Activated CD4-positive, alpha-beta T cell treated with anti-CD3 and anti-CD28 coated beads, Interleukin-2, amount 50 U/mL, for 1 hour (primary cell): ENCODE measurements around the gene LILRB3.
"Not testable (repeated sequence)": the region's sequence is repeated elsewhere in the genome, so short reads cannot be mapped to it uniquely, and the experiment has no call there.

Source experiments
- DNase-seq: peaks from one replicate; pipeline ENCODE4 v3.0.0-alpha.2; 2020

Gene LILRB3

DNA sequence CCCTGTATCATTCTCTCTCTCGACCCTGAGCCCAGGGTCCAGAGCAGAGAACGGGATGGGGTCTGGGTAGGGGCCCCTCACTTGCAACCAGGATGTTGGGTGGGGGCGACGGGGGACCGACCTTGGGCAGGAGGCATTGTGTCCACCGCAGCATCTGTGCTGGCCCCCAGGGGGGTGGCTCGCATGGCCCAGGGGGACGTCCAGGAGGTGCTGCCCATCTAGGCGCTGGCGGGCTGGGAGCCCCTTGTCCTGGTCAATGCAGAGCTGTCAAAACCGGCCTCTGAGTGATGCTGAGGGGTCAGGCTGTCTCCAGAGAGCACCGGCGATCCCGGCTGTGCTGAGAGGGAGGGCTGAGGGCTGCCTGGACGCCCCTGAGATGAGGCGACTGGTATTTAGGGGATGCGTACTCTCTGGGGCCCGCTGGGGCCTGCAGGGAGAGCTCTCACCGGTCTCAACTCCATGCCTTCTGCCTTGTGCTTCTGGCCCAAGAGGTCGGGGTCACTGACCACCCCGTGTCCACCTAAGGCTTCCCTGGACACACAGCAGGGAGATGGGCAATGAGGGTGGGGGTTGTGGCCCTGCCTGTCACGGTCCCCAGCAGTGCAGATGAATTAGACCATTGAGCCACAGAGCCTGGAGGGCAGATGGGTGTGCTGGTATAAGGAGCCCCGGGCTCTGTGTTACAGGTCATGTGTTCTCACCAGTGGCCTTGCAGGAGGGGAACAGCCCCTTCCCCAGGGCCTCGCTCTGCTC, 13.6 kb downstream of the LILRB3 start:
- no peak for DNase-seq

DNA sequence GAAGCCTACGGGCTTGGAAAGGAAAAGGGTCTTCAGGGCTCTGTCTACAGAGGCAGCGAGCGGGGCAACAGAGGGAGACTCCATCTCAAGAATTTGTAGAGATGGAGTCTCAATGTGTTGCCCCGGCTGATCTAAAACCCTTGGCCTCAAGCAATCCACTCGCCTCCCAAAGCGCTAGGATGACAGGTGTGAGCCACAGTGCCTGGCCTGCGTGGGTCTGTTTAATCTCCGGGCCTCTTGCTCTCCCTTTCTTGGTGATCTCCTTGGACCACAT, 14.1 kb downstream of the LILRB3 start:
- DNase-seq = no peak

DNA sequence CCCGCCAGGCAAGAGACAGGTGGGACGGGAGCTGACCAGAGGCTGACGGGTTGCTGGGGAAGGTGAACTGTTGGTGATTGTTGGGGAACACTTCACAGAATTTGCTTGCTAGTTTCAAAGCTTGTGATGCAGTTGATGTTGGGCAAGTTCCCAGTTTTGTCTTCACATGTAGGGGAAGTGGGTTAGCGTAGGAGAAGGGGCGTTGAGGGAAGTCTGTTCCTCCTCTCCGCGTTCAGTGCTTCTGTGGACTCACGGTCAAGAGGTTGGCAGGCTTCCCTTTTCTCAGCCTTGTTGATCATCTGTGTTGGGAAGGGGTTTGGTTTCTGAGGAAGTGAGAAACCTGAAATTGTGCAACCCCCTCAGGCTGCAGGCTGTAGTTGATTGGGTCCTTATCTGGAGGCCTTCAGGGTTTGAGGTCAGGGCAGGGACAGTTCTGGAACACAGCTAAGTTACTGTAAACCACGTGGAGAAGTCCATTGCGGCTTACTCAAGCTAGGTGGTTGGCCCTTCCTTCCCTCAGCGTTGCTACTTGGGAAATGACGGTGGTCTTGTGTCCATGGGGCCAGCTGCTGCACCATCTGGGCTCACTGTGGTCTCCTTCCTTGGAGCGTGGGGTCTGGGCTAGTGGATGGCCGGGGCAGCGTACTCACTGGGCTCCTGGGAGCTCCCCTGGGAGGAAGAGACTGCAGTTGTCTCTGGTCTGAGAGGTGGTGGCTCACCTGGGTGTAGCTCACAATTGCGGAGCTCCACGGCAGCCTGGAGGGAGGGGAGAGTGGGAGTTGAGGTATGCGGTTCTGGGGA, 14.6 kb downstream of the LILRB3 start:
- no peak for DNase-seq

DNA sequence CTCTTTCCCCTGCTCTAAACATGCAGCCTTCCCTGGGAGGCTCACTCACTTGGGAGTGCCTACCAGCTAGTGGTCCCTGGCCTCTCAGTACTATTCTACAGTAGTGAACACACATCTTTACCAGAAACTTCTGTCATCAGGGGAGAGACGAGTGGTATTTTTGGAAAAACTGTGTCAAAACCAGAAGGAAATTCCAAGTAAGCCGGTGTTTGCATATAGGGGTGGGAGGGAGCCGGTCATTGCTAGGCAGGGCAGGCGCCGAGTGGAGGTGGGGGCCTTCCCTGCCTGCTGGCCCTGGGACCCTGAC, 15.2 kb downstream of the LILRB3 start:
- no peak for DNase-seq

DNA sequence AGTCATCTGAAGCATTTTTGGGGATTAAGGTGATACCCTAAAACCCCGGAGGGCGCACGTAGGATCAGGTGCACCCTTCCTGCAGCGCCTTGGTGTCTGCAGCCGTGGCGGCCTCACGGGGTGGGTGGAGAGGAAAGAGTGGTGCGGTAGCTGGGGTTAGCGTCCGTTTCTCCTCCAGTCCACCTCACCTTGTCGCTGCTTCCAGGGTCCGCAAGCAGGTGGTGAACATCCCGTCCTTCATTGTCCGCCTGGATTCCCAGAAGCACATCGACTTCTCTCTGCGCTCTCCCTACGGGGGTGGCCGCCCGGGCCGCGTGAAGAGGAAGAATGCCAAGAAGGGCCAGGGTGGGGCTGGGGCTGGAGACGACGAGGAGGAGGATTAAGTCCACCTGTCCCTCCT, 15.6 kb downstream of the LILRB3 start:
- not testable (repeated sequence) for DNase-seq

DNA sequence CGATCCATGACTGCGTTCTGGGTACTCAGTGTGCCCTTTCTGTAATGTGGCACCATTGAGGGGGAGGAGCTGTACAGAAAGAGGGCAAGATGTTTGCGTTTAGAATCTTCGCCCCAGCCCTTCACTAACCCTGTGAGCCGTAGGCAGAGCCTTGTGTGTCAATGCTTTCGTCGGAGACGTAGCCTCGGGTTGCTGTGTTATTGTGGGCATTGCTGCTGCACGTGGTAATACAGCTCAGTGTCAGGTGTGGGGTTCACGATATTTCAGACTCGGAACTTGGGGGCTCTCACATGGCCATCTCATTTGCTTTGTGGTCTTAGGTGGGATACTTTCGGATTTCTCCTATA, 16.0 kb downstream of the LILRB3 start:
- DNase-seq = no peak

DNA sequence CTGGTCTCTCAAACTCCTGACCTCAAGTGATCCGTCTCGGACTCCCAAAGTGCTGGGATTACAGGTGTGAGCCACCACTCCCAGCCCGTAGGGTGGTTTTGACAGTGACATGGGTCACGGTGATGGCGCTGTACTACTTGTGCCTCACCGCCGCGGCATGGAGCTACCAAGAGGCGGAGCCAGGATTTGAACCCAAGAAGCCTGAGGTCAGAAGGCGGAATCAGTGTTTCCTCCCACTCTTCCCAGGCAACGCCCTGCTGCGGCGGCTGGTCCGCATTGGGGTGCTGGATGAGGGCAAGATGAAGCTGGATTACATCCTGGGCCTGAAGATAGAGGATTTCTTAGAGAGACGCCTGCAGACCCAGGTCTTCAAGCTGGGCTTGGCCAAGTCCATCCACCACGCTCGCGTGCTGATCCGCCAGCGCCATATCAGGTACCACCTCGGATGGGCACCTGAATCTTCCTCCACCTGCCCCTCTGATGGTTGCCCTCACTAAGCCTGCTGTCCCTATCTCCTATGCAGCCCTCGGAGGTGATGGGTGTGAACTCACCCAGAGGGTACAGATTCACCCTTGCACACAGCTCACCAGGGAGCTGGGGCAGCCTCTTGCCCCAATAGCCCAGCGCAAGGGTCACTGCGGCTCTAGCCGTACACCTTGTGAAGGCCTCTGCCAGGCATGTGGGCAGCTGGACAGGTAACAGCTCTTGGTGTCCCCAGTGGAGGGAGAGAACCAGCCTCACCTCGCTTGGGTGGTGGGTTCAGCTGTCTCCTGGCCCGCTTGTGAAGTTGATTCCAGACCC, 16.6 kb downstream of the LILRB3 start:
- DNase-seq = no peak

DNA sequence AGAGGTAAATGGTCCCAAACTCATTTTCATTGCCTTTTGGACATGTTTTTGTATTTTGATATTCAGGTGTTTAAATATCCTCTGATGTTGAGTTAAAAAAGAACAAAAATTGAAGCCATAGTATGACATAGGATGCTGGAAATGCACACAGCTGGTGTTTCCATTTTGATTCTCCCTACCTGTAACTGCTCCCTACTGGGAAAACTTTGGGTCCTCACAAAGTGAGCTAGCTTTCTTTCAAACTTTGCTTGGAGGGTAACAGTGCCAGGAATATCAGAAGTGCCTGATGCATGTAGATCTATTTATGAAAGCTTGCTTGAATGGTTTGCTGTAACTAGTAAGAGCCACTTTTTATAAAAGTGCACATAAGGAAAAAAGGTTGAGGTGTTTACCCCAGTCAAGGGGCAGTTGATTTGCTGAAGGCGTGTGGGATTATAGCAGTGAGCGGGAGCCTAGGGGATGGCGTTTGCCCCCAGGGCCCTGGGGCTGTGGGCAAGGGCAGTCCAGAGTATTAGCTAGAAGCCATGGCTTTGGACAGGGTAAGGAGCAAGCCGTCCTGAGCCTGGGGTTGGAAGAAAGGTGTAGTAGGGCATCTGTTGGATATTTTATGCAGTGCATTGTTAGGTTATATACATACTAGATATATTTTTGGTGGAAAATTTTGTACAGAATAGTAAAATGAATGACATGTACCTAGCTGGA, 17.9 kb downstream of the LILRB3 start:
- DNase-seq = no peak

DNA sequence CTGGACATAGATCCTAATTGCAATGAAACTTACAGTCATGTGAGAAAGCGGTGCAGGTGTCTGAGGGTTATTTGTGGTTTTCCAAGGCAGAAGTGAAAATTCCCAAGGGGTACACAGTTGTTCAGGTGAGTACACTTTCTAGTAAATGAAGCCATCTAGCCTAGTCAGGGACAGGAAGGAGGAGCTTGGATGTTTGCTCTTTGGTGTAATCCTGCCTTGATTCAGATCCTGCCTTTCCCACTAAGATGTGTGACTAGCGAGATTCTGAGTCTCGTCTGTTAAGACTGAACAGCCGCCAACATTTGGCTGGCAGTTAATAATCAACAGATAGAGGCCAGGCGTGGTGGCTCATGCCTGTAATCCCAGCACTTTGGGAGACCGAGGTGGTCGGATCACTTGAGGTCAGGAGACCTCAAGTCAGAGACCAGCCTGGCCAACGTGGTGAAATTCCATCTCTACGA, 19.6 kb downstream of the LILRB3 start:
- DNase-seq = no peak

DNA sequence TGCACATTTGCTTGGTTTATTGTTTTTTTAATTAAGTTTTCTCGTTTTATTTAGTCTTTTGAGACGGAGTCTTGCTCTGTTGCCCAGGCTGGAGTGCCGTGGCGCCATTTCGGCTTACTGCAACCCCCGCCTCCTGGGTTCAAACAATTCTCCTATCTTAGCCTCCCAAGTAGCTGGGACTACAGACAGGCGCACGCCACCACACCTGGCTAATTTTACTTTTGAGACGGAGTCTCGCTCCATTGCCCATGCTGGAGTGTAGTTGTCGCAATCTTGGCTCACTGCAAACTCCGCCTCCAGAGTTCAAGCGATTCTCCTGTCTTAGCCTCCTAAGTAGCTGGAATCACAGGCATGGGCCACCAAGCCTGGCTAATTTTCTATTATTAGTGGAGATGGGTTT, 20.8 kb downstream of the LILRB3 start:
- DNase-seq = no peak

DNA sequence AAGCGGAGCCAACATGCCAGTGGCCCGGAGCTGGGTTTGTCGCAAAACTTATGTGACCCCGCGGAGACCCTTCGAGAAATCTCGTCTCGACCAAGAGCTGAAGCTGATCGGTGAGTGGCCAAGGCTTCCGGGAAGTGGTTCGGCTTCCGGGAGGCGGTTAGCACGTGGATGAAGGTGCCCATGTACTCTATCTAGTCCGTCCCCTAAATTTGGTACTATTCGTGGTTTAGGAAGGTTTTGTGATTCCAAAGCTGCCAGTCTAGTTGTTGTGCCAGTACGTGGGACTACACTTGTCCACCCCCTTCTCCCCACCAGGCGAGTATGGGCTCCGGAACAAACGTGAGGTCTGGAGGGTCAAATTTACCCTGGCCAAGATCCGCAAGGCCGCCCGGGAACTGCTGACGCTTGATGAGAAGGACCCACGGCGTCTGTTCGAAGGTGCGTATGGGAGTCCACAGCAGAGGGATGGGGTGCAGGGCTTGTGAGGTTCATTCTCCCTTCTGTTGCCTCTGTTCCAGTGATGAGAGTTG, 21.6 kb downstream of the LILRB3 start:
- no peak for DNase-seq

DNA sequence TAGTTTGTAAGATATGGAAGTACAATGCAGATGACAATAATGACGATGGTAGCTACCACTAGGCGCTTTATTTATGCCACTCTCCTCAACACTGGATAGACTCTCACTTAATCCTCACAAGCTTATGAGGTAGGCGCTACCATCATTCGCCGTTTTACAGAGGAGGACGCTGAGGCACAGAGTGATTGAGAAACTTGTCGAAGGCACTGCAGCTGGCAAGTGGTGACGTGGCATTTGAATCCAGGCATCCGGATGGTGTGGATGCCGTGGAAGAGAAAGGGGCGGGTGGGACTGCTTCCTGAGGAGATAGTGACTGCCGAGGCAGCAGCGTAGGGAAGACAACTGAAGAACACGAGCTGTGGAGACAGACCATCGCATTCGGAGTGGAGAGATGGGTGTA, 23.4 kb downstream of the LILRB3 start:
- no peak for DNase-seq

DNA sequence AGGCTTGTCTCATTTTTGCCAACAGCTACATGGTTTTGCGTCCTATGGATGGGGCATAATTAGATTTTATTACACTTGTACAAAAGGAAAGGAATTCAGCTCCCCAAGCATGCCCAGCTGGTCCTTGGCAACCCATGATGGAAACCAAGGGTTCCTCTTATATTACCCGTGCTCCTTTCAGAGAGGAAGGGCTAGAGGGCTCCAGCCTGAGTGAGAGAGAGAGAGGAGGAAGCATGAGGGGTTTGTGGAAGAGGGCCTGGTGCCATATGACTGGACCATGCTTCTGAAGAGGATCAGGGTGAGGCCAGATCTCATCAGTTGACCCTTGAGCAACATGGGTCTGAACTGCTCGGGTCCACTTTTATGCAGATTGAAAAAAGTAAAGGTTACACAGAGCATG, 25.7 kb downstream of the LILRB3 start:
- DNase-seq = no peak

DNA sequence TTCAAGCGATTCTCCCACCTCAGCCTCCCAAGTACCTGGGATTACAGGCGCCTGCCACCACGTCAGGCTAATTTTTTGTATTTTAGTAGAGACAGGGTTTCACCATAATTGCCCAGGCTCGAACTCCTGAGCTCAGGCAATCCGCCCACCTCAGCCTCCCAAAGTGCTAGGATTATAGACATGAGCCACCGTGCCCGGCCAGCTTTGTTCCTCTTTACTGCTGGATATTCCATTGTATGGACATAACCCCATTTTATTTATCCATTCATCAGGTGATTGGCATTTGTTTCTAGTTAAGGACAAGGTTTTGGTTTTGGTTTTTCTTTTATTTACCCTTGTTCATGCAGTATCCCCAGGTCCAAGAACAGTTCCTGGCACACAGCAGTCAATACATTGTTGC, 26.3 kb downstream of the LILRB3 start:
- no peak for DNase-seq

DNA sequence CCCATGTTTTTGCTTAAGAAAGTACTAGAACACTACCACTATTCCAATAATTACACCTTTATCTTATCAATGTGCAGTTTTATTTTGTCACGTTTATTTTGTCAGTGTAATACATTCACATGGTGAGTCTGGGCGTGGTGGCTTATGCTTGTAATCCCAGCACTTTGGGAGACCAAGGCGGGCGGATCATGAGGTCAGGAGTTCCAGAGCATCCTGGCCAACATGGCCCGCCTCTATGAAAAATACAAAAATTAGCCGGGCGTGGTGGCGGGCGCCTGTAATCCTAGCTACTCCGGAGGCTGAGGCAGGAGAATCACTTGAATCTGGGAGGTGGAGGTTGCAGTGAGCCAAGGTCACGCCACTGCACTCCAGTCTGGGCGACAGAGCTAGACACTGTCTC, 28.3 kb downstream of the LILRB3 start:
- not testable (repeated sequence) for DNase-seq

DNA sequence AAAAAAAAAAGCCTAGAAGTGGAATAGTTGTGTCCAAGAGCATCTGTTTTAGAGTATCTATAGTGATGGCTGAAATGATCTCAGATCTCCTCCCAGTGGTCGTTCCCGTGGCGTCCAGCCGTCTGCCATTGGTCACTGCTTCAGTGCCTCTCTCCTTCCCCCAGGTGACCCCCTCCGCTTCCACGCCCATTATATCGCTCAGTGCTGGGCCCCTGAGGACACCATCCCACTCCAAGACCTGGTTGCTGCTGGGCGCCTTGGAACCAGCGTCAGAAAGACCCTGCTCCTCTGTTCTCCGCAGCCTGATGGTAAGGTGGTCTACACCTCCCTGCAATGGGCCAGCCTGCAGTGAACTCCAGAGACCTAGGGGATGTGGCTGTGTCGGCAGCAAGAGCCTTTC, 29.8 kb downstream of the LILRB3 start:
- DNase-seq = no peak

DNA sequence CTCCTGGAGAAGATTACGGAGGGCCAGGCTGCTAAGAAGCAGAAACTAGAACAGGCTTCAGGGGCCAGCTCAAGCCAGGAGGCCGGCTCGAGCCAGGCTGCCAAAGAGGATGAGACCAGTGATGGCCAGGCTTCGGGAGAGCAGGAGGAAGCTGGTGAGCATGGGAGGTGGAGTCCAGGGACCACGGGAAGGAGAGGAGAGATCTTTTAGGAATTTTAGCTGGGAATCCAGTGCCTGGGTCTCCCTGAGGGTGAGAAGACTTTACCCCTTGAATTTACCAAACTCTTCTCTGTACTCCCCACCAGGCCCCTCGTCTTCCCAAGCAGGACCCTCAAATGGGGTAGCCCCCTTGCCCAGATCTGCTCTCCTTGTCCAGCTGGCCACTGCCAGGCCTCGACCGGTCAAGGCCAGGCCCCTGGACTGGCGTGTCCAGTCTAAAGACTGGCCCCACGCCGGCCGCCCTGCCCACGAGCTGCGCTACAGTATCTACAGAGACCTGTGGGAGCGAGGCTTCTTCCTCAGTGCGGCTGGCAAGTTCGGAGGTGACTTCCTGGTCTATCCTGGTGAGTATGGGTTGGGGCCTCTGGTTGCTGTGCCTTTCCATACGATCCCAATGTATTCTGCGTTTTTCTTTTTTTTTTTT, 30.9 kb downstream of the LILRB3 start:
- DNase-seq = no peak

DNA sequence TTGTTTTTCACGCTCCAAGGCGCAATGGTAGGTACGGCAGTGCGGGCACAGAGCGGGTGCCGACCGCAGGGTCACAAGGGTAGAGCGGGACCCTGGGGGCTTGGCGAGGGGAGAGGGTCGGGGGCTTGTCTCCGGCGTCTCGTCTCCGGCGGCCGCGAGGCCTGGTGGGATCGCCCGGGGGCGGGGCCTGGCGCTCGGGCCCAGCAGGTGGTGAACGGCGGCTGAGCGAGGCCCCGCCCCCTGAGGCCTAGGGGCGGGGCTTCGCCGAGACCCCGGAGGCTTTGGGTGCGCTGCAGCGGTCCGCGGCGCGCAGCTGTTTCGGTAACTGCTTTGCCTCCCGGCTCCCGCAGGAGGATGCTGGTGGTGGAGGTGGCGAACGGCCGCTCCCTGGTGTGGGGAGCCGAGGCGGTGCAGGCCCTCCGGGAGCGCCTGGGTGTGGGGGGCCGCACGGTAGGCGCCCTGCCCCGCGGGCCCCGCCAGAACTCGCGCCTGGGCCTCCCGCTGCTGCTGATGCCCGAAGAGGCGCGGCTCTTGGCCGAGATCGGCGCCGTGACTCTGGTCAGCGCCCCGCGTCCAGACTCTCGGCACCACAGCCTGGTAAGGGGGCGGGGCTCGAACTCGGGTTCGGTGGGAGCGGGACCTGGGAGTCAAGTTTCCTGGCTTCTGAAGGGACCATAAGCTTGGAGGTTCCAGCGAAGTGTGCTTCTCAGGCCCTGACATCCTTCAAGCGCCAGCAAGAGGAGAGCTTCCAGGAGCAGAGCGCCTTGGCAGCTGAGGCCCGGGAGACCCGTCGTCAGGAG, 31.6 kb downstream of the LILRB3 start, which contains the start of gene TSEN34:
TSS of gene TSEN34 (plus strand) at position 298 of the 800 bp plus-strand sequence. CDS start at position 355, 57 bp downstream.
- peak; percentile 81 for DNase-seq

DNA sequence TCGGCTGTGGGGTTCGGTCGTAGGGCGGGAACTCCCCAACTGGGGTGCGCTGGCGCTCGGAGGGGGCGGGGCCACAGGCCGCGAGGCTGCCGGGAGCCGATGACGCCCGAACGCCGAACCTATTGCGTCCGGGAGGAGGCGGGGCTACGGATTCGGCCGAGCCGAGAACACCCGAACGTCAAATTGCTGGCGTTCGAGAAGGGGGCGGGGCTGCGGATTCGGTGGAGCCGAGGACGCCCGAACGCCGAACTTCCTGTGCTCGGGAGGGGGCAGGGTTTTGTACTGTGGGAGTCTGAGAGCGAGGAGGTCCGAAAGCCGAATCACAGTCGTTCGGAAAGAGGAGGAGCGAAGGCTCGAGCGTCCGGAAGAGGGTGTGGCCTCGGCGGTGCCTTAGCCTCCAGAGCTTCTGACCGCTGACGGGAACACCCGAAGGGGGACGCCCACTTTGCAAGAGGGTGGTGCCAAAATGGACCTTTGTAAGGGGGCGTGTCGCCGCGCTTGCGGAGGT, 32.2 kb downstream of the LILRB3 start:
- DNase-seq = peak; percentile 100

DNA sequence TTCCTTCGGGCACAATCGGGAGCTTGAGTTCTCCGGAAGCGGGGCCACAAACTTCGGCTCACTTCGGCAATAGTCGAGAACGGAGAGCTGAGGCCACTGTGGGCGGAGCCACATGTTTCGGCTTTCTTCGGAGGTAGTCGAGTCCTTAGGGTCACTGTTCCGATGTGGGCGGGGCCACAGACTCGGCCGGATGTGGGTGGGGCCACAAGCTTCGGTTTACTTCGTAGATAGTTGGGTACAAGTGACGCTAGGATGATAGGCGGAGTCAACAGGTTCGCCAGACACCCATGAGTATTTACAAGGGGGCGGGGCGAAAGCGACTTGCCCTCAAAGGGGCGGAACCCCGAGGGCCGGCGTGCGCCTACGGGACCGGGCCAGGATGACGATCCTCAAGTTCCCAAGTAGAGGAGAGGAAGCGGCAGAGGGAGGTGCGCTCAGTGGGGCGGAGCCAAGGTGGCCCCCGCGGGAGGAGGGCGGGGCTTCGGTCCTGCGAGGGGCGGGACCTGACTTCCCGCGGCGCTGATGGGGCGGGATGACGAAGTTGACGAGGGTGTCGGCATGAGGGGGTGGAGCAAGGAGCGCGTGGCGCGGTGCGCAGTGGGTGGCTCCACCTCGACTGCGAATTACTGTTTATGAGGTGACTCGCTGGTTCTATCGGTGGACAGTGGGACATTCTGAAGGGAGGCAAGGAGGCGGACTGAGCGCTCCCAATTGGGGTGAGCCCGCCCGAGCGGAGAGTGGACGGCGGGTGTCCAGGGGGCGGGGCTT, 32.9 kb downstream of the LILRB3 start:
- DNase-seq = peak; percentile 100
